Activated T-cell treated with anti-CD3 and anti-CD28 coated beads for 48 hours (primary cell): ENCODE measurements around the gene PLPP1.
"Not testable (repeated sequence)": the region's sequence is repeated elsewhere in the genome, so short reads cannot be mapped to it uniquely, and the experiment has no call there.

Experiments
- DNase-seq: peaks from one replicate; pipeline ENCODE4 v3.0.0-alpha.2; 2020; ENCODE audit warnings: low read depth

Gene PLPP1

GRCh38 chr5:55503917-55504316, 30.8 kb downstream of the PLPP1 start:
- not testable (repeated sequence) for DNase-seq

- DNase-seq: no peak
Measured at GRCh38 chr5:55502759-55503158, 32.0 kb downstream of the PLPP1 start.

- no peak for DNase-seq
Measured at GRCh38 chr5:55498457-55498856, 36.3 kb downstream of the PLPP1 start.

GRCh38 chr5:55497712-55498111, 37.1 kb downstream of the PLPP1 start:
- no peak for DNase-seq

- no peak for DNase-seq
Measured at GRCh38 chr5:55495216-55495615, 39.5 kb downstream of the PLPP1 start.

GRCh38 chr5:55492449-55492848, 42.3 kb downstream of the PLPP1 start:
- no peak for DNase-seq

GRCh38 chr5:55485073-55485472, 49.7 kb downstream of the PLPP1 start:
- no peak for DNase-seq

GRCh38 chr5:55484531-55484930, 50.2 kb downstream of the PLPP1 start:
- no peak for DNase-seq

- no peak for DNase-seq
Measured at GRCh38 chr5:55483885-55484284, 50.9 kb downstream of the PLPP1 start.

GRCh38 chr5:55481293-55481855, 53.4 kb downstream of the PLPP1 start:
- DNase-seq: no peak

- DNase-seq: no peak
Measured at GRCh38 chr5:55480781-55481180, 54.0 kb downstream of the PLPP1 start.

- no peak for DNase-seq
Measured at GRCh38 chr5:55472642-55473041, 62.1 kb downstream of the PLPP1 start.

GRCh38 chr5:55471468-55471867, 63.3 kb downstream of the PLPP1 start:
- DNase-seq: no peak

- no peak for DNase-seq
Measured at GRCh38 chr5:55470282-55470681, 64.5 kb downstream of the PLPP1 start.

- no peak for DNase-seq
Measured at GRCh38 chr5:55469839-55470238, 64.9 kb downstream of the PLPP1 start.

- DNase-seq: no peak
Measured at GRCh38 chr5:55467862-55468551, 66.8 kb downstream of the PLPP1 start.

GRCh38 chr5:55463613-55464012, 71.2 kb downstream of the PLPP1 start:
- no peak for DNase-seq

GRCh38 chr5:55459572-55459971, 75.2 kb downstream of the PLPP1 start:
- no peak for DNase-seq

GRCh38 chr5:55456216-55456895, 78.4 kb downstream of the PLPP1 start:
- no peak for DNase-seq

- no peak for DNase-seq
Measured at GRCh38 chr5:55454282-55454681, 80.5 kb downstream of the PLPP1 start.

GRCh38 chr5:55453211-55453610, 81.6 kb downstream of the PLPP1 start:
- no peak for DNase-seq

- DNase-seq: no peak
Measured at GRCh38 chr5:55451976-55452375, 82.8 kb downstream of the PLPP1 start.

- no peak for DNase-seq
Measured at GRCh38 chr5:55450050-55450765, 84.6 kb downstream of the PLPP1 start.
